A673 (cell line): ENCODE data around the gene EIF2B2. TPM values are rescaled to one million over a fixed set of nuclear protein-coding genes. Genes with fewer than 3 reads are reported as not detected.

ENCODE experiments used
- BruUV-seq: library from RNA; stranded (reverse); fragments of 400-500 nt; replicated peaks from 2 replicates; lab custom pipeline; 2021; lab: Mats Ljungman, UMichigan
- CTCF ChIA-PET: fragments of 300-600 bp; sonication (Branson Sonifier 250); formaldehyde crosslinking; loops from one replicate; lab custom pipeline; 2022; ENCODE audit warnings: antibody characterized with exemption; lab: Charles Lee
- POLR2A ChIA-PET: fragments of 300-600 bp; sonication (Branson Sonifier 250); formaldehyde crosslinking; loops from one replicate; lab custom pipeline; 2022; ENCODE audit warnings: antibody characterized with exemption; ENCODE audit not compliant: low non-redundant PET; lab: Charles Lee
- DNase-seq: peaks from one replicate; pipeline ENCODE4 v3.0.0-alpha.2; 2015; ENCODE audit warnings: low spot score
- H3K27ac ChIP-seq: fragments of 200-600 bp; sonication (generic); 2 replicates; pipeline ENCODE4 v1.5.1; 2016; ENCODE audit warnings: mixed run types, low read depth, mild to moderate bottlenecking, mixed read lengths, antibody characterized with exemption, low read length; ENCODE audit not compliant: poor library complexity, severe bottlenecking
- H3K27me3 ChIP-seq: fragments of 200-600 bp; sonication (generic); replicated peaks from 2 replicates; pipeline ENCODE4 v1.6.1; 2017; ENCODE audit warnings: mixed run types, low read depth, mild to moderate bottlenecking, mixed read lengths, antibody characterized with exemption, low read length; ENCODE audit not compliant: insufficient read depth, poor library complexity
- H3K36me3 ChIP-seq: fragments of 200-600 bp; sonication (generic); 2 replicates; pipeline ENCODE4 v1.6.1; 2016; ENCODE audit warnings: mixed run types, mild to moderate bottlenecking, mixed read lengths, antibody characterized with exemption, low read length; ENCODE audit not compliant: insufficient read depth, poor library complexity, severe bottlenecking
- H3K4me1 ChIP-seq: fragments of 200-600 bp; sonication (generic); 2 replicates; pipeline ENCODE4 v1.6.1; 2017; ENCODE audit warnings: mixed run types, mild to moderate bottlenecking, mixed read lengths, antibody characterized with exemption, low read length; ENCODE audit not compliant: insufficient read depth, poor library complexity, severe bottlenecking
- H3K4me3 ChIP-seq: fragments of 200-600 bp; sonication (generic); 2 replicates; pipeline ENCODE4 v1.5.1; 2016; ENCODE audit warnings: low read depth, mixed run types, mild to moderate bottlenecking, mixed read lengths, low read length; ENCODE audit not compliant: poor library complexity, severe bottlenecking
- H3K9me3 ChIP-seq: fragments of 200-600 bp; sonication (generic); 2 replicates; pipeline ENCODE4 v1.6.1; 2016; ENCODE audit warnings: mixed run types, low read depth, mild to moderate bottlenecking, mixed read lengths, antibody characterized with exemption, low read length; ENCODE audit not compliant: poor library complexity, severe bottlenecking
- CTCF ChIP-seq: fragments of 300-800, 200-600 bp; sonication (generic); conservative IDR thresholded peaks from 2 replicates; pipeline ENCODE4 v1.5.1; 2017; ENCODE audit warnings: low read depth, mild to moderate bottlenecking, antibody characterized with exemption, low read length, moderate library complexity, mixed read lengths
- EZH2 ChIP-seq: fragments of 200-600 bp; sonication (generic); IDR thresholded peaks from 2 replicates; pipeline ENCODE4 v1.6.1; 2017; ENCODE audit warnings: borderline replicate concordance, low read depth, mild to moderate bottlenecking, mixed read lengths, antibody characterized with exemption, low read length; ENCODE audit not compliant: poor library complexity, severe bottlenecking
- intact Hi-C: fragments of 100-400 bp; cut with micrococcal nuclease; formaldehyde crosslinking; loops from one replicate; pipeline ENCODE4 v1.10.0; 2022; ENCODE audit not compliant: unreplicated experiment
- total RNA-seq: library from RNA; stranded (reverse); gene quantifications from 2 replicates; pipeline ENCODE4 v1.2.3, GENCODE V29; 2021

Gene EIF2B2
- total RNA-seq, 1 experiment from 2014 or later: 106 TPM

GRCh38 chr14:75023108-75023507 is 20.4 kb downstream of the EIF2B2 start:
- no peak for DNase-seq
- BruUV-seq: no TSS peak
- POLR2A ChIA-PET: interaction anchor here (0.6 kb wide), 1 partner anchor 113 kb away, joined by 5 read pairs; no protein-coding TSS in a partner anchor
- Histone ChIP-seq H3K27me3 (no peaks in the 10 kb centered on the region), H3K4me1 (peaks cover 5% of the 10 kb centered on the region), H3K36me3 (peaks cover 3% of the 10 kb centered on the region), H3K4me3 (no peak overlapping the region), H3K27ac (no peak overlapping the region), H3K9me3 (no peaks in the 10 kb centered on the region)
- TF ChIP-seq CTCF (no peak), EZH2 (no peak)
- intact Hi-C loops: no loop called here
- CTCF ChIA-PET: no interaction called here

- Histone ChIP-seq H3K27ac (no peak overlapping the region), H3K27me3 (no peaks in the 10 kb centered on the region), H3K4me3 (no peak overlapping the region), H3K4me1 (peaks cover 5% of the 10 kb centered on the region), H3K36me3 (no peaks in the 10 kb centered on the region), H3K9me3 (no peaks in the 10 kb centered on the region)
- ChIA-PET CTCF (interaction anchor here (0.6 kb wide), 1 partner anchor 104 kb away, joined by 6 read pairs; no protein-coding TSS in a partner anchor), POLR2A (no interaction called here)
- BruUV-seq: no TSS peak
- DNase-seq: no peak
- no peak for TF ChIP-seq EZH2
- TF ChIP-seq CTCF: no peak
- intact Hi-C loops: no loop called here
Measured at GRCh38 chr14:75025082-75025481, 22.4 kb downstream of the EIF2B2 start.

GRCh38 chr14:75025876-75026275 is 23.2 kb downstream of the EIF2B2 start:
- intact Hi-C loops: no loop called here
- POLR2A ChIA-PET: interaction anchor here (0.6 kb wide), 1 partner anchor 1740 kb away, joined by 28 read pairs; no protein-coding TSS in a partner anchor
- H3K27ac ChIP-seq: no peak overlapping the region

More at GRCh38 chr14:75025876-75026275, 23.2 kb downstream of the EIF2B2 start:
- Histone ChIP-seq H3K36me3 (no peaks in the 10 kb centered on the region), H3K9me3 (no peaks in the 10 kb centered on the region), H3K4me1 (peaks cover 12% of the 10 kb centered on the region), H3K27me3 (no peaks in the 10 kb centered on the region), H3K4me3 (no peak overlapping the region)
- DNase-seq: no peak
- CTCF ChIA-PET: no interaction called here
- BruUV-seq: no TSS peak
- TF ChIP-seq CTCF (no peak), EZH2 (no peak)
